GM18499 (cell line): ENCODE results near the gene VAPA.

ENCODE experiments used
- ATAC-seq: cut with Tn5 transposase; IDR thresholded peaks from one replicate; pipeline ENCODE4 v1.9.1; 2021; ENCODE audit warnings: moderate number of reproducible peaks; ENCODE audit not compliant: insufficient read depth, unreplicated experiment

VAPA gene

GRCh38 chr18:9993521-9994025 lies 79.8 kb downstream of the VAPA start:
- no peak for ATAC-seq

GRCh38 chr18:9994026-9994570 lies 80.3 kb downstream of the VAPA start:
- ATAC-seq: no peak

DNA sequence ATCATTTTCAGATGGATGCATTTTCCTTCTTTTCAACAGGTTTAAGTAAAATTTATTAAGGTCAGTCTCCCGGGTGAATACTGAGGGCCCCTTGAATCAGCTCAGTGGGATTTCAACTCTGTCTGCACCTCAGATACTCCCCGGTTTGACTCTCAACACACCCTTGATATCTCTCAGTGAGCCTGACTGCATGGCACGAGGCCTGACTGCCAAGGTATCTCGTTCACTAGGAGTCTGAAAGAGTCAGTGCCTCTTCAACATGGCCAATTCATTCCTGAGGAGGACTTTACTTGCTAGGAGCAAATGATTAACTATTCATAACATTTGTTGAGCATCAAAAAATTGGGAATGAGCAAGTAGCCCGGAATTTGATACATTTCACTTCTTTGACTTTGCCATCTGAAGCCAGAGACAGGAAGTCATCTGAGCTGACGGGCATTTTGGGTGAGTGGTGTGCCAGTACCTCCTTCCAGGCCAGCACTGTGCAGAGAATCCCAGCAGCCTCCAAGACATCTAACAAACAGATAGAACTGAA lies 81.0 kb downstream of the VAPA start:
- ATAC-seq: no peak

DNA sequence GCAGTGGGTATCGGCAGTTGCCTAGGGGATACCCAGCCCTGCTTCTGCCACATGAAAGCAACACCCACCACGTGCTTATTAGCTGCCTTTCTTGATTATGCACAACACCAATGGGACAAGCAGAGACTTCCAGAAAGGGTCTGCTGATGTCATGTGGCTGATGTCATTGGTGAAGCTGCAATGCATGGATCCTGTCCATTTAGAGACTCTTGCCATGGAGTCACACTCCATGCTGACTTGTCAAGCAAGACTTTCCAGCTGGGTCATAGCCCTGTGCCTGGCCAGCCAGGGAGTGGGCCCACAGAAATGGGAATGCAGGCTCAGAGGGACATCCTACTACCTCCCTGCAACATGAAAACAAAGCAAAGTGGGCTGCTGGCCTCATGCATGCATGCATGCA lies 81.8 kb downstream of the VAPA start:
- no peak for ATAC-seq

DNA sequence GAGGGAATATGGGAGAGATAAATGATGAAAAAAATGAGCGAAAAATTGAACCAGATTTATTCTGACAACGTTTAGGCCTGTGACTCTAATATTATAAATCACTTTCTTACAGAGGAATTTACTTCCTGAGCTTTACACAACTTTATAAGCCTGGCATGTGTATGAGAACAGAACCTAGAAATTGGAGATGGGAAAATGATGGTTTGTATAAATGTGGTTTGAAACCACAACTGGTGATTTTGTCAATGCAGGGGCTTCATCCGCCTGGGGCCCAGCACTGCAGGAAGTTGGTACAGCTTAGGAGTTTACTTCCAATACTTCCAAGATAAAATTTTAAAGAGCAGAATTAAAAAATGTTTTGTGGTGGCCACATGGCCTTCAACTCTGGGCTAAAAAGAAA lies 82.3 kb downstream of the VAPA start:
- ATAC-seq: no peak

DNA sequence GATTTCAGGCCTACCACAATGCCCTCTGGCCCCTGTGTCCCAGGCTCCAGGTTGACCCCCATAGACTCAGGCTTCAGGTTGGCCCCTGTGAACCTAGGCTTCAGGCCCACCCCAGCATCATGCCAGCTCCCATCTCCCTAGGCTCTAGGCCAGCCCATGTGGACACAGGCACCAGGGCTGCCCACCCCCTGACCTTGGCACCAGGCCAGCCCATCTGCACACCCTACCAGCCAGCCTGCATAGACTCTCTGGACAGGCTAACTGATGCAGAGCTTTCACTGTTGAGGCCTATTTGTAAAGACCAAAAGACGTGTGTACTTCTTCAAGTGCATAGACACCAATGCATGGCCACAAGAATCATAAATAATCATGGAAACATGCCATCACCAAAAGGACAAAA lies 83.9 kb downstream of the VAPA start:
- ATAC-seq: no peak

DNA sequence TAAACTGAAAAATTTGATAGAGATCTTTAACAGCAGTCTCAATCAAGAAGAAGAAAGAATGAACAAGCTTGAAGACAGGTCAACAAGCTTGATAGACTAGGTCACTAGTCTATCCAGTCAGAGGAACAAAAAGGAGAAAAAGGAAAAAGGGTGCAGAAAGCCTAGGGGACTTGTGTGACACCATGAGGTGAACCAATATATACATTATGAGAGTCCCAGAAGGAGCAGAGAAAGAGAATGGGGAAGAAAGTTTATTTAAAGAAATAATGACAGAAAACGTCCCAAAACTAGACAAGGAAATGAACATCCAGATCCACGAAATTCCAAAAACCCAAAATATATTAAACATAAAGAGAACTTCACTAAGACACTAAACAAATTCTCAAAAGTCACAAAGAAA lies 84.5 kb downstream of the VAPA start:
- no peak for ATAC-seq

GRCh38 chr18:10002280-10002679 lies 88.5 kb downstream of the VAPA start:
- no peak for ATAC-seq

GRCh38 chr18:10003281-10003680 lies 89.5 kb downstream of the VAPA start:
- no peak for ATAC-seq

DNA sequence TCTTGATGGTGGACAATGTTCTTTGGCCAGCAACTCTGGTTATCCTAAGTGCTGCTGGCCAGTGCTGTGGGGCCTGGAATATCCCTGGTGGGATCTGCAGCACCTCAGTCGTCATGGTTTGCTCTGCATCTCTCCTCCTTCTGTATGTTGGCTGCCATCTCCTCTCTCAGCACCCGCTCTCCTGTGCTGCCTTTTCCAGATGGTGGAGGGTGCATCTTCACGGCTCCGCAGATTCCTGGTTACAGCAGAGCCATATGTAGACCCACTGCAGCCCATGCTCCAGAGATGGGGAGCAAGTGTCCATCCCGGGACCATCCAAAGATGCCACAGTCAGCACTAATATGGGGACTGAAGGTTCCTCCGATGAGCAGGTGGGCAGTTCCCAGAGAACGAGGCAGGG lies 90.0 kb downstream of the VAPA start:
- no peak for ATAC-seq

GRCh38 chr18:10006311-10006893 lies 92.6 kb downstream of the VAPA start:
- no peak for ATAC-seq

DNA sequence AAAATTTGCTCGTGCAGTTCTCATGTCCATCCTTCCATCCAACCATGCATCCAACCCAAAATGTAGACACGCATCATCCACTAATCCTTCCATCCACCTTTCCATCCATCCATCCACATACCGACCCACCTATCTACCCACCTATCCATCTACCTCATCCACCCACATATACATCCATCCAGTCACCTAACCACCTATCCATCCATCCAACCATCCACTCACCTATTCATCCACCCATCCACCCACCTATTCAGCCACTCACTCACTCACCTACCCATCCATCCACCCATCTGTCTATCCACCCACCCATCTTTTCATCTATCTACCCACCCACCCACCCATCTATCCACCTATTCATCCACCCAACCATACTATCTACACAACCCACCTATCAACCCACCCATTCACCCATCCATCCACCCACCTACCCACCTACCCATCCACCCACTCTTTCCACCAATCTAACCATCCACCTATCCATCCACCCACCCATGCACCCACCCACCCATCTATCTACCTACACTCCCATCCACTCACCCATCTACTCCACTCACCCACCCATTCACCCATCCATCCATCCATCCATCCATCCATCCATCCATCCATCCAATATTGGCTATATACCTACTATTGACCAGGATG lies 94.3 kb downstream of the VAPA start:
- no peak for ATAC-seq
